IPS-15b (cell line): ENCODE results near the gene ONECUT2.
A peak's percentile ranks its signal among the peaks of the same experiment; 100 is the strongest.

ENCODE experiments used
- H3K27me3 ChIP-seq: one replicate; pipeline ENCODE4 v1.6.1; 2013; ENCODE audit warnings: low read length; ENCODE audit not compliant: control insufficient read depth, insufficient read depth
- H3K36me3 ChIP-seq: one replicate; pipeline ENCODE4 v1.6.1; 2013; ENCODE audit warnings: low read length; ENCODE audit not compliant: control insufficient read depth, insufficient read depth
- H3K4me1 ChIP-seq: one replicate; pipeline ENCODE4 v1.6.1; 2013; ENCODE audit warnings: mild to moderate bottlenecking, low read length; ENCODE audit not compliant: control insufficient read depth, insufficient read depth
- H3K4me3 ChIP-seq: one replicate; pipeline ENCODE4 v1.5.1; 2013; ENCODE audit warnings: low read depth, low read length
- H3K9ac ChIP-seq: one replicate; pipeline ENCODE4 v1.6.1; 2013; ENCODE audit warnings: low read depth, mild to moderate bottlenecking, low read length
- H3K9me3 ChIP-seq: one replicate; pipeline ENCODE4 v1.6.1; 2013; ENCODE audit warnings: mild to moderate bottlenecking, low read length; ENCODE audit not compliant: control insufficient read depth, insufficient read depth

The ONECUT2 gene

DNA sequence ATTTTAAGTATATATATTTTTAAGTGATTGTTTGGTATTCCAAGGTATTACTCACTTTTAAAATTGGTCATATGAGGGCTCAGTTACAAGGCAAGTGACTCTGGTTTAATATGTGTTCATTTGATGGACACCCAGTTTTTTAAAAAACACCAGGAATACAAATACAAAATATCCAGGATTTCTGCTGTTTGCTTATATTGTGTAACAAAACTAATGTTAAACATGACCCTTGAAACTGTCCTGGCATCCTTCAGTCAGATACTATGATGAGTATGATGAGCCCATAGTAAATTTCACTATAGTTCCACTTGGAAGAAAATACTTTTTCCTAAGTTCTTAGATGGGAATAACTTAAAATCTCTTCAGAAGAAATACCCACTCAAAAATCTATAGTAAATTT is 11.4 kb upstream of the ONECUT2 start:
- Histone ChIP-seq H3K4me3 (no peak overlapping the region), H3K9ac (no peak overlapping the region), H3K4me1 (peaks cover 3% of the 10 kb centered on the region), H3K9me3 (no peaks in the 10 kb centered on the region), H3K27me3 (peaks cover 43% of the 10 kb centered on the region), H3K36me3 (no peaks in the 10 kb centered on the region)

DNA sequence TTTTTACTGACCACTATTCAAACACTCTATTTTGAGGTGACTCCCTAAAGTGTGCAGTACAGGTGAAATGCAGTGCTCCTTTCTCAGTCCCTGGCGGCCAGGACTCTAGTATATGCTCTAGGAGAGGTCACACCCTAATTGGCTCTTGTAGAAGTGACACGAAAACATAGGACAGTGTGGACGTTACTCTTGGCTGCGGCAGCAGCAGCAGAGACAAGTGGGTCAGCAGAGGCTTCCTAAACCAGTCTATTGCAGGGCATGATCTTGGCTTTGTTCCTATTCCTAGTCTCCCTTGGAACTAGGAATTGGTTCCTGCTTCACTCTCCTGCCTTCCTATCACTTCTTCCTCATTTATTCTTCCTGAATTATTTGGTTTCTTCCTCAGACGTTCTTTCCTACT is 10.1 kb upstream of the ONECUT2 start:
- Histone ChIP-seq H3K36me3 (no peaks in the 10 kb centered on the region), H3K4me3 (no peak overlapping the region), H3K4me1 (peaks cover 6% of the 10 kb centered on the region), H3K9ac (no peak overlapping the region), H3K9me3 (no peaks in the 10 kb centered on the region), H3K27me3 (peaks cover 56% of the 10 kb centered on the region)

DNA sequence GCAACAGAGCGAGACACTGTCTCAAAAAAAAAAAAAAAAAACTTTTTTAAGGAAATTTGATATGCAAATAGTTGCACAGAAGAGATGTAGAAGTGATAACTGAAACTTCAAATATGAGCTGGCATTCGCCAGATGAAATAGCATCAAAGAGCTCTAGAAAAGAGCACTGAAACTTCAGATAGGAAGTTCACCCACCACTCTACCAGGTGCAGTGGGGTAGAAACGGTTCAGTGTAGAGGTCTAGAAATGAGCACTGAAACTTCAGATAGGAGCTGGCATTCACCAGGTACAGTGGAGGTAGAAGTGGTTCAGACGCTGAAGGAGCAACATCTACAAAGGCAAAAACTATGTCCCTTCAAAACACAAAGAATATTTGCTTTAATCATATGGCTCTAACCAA is 9.0 kb upstream of the ONECUT2 start:
- peaks cover 9% of the 10 kb centered on the region for H3K4me1 ChIP-seq
- H3K27me3 ChIP-seq, result peaks cover 67% of the 10 kb centered on the region
- no peaks in the 10 kb centered on the region for H3K9me3 ChIP-seq
- no peaks in the 10 kb centered on the region for H3K36me3 ChIP-seq
- H3K4me3 ChIP-seq, result no peak overlapping the region
- no peak overlapping the region for H3K9ac ChIP-seq

DNA sequence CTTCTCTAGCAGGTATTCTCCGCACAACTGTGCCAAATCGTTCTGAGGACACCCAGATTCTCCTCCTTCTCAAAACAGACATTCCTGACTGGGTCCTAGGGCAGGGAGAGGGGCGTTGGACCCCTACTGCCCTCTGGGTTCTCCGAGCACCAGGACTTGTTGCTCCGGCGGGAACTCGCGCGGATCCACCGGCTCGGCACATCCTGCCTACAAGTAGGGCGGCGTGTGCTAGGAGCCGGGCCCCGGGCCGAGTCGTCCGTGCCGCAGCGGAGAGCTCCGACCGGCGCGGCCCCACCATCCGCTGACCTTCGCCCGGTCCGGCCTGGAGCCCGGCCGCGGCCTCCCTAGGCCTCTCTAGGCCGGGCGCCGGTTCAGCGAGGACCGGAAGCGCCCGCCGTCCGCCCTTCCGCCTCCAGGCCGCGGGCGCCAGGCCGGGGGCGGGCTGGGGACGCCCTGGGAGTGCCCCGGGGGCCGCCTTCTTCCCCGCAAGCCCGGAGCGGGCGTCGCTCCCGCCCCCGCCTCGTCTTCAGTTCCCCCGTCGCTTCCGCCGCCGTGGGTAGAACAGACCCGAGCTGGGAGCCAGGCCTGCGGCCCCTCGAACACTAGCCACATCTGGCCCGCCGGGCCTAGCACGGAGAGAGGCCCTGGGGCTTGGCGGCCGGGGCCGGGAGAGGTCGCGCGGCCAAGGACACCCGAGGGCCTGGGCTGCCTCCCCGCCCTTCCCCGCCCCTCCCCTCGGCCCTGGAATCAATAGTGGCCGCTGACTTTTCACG is 7.6 kb upstream of the ONECUT2 start:
- Histone ChIP-seq H3K4me1 (peaks cover 14% of the 10 kb centered on the region), H3K4me3 (peak overlapping the region; percentile 59), H3K27me3 (peaks cover 81% of the 10 kb centered on the region), H3K9me3 (no peaks in the 10 kb centered on the region), H3K36me3 (no peaks in the 10 kb centered on the region), H3K9ac (peak overlapping the region; percentile 37)

DNA sequence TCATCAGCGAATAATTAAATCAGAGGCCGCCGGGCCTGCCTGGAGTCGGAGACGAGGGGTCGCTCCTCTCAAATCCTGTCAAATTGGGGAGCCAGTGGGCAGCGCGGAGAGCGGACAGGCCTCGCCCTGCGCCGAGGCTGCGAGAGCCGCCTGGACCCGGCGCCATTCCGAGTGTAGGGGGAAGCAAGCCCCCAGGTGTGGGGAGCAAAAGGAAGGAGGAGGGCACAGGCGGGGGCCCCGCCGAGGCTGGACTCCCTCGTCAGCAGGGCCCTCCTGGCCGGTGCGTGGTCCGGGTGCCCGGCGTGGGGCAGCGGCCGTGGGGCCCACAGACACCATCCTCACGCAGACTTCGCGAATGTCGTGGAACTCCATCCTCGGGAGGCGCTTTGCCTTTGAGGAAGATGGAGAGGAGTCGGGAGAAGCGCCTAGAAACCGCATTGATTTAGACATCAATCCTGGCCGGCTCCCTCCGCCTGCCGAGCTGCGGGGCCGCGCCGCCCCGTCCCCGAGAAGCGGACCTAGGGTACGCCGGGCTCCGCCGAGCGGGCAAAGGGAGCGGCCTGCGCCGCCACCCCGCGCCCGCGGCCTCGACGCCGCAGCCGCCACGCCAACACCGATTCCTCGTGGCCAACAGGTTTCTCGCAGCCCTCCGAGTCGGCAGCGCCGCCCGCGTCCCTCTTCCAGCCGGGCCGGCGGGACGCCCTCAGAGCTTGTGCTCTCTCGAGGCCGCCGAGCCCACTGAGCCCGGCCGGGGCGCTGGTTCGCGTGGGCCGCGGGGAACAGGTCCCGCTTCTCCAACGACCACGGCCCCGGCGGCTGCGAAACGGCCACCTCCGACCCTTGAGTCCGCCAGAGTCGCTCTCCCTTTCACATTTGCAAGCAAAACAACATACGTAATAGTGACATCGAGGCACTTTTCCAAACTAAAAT is 6.7 kb upstream of the ONECUT2 start:
- H3K4me1 ChIP-seq, result peaks cover 20% of the 10 kb centered on the region
- H3K36me3 ChIP-seq, result no peaks in the 10 kb centered on the region
- no peak overlapping the region for H3K9ac ChIP-seq
- H3K9me3 ChIP-seq, result no peaks in the 10 kb centered on the region
- H3K27me3 ChIP-seq, result peaks cover 90% of the 10 kb centered on the region
- H3K4me3 ChIP-seq, result peak overlapping the region; percentile 59

DNA sequence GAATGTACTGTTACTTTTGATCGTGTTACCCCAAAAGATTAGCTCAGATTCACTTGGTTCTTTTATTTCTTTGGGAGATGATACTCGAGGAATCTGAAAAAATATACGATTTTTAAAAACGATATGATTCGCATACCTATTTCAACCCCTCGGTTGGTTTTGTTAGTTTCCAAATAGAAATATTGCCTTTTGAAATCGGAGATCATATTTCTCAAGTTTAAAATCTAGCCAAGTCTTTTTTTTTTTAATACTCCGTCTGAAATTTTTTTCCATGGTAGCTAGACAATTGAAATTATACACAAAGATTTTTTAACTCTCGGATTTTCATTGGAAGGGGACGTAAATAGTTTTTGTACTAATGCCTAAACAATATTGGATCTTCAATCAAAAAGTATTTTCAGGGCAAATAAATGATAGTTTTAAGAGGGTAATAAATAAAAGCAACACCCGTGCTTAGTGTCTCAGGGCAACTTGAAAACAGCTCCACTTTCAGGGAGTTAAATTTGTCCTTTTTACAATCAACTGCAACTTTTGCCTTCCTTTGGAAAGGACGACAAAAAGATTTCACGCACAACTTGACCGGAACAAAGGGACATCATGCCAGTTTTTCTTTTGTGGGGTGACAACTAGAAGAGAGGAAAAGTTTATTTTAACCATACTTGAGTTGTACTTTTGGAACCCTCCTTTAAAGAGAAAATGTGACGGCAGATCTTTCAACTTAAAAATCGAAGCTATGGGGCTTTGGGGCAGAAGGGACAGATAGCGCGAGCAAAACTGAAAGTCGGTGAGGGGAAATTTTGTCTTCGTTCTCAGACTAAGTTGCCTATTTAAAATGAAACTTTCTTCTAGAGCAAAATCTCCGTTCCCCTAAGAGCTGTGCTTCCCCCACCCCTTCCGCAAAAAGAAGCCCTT is 5.8 kb upstream of the ONECUT2 start:
- peaks cover 95% of the 10 kb centered on the region for H3K27me3 ChIP-seq

DNA sequence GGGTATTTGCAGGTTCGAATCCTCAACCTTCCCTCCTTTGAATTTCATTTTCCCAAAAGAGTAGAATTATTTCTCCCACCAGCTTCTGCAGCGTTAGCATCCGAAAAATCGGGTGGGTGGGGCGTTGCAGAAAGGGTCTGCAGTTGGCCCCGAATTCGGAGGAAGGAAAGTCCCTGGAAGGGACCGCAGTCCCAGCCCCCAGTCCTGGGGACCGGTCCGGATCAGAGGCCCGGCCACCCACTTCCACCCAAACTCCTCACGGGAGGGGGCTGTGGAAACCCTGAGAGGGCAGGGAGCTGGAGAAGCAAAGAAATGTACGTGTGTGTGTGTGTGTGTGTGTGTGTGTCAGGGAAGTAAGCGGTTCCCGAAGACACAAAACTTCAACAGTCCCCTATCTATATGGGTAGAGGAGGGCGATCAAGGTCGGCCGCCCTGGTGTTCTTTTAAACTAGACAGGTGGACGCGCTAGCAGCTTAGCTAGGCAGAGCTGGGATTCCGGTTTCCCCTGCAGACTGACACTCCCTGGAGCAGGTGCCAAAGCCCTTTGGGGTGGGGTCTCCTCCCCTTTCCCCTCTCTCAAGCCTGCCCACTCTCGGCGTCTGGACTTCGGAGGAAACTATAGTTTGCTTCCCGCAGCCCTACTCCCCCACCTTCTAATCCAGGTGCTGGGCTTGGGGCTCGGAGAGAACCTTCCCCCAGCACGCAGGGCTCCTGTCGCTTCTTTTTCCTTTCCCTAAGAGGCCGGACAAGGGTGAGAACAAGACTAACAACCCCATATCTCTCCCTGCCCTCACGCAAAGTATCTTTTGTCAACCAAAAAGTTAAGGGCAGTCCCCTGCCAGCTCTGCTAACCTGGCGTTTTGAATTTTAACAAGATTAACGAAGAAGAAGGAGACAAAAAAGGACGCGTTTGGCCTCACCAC is 4.8 kb upstream of the ONECUT2 start:
- no peaks in the 10 kb centered on the region for H3K36me3 ChIP-seq

More for the DNA sequence above, 5.8 kb upstream of the ONECUT2 start:
- H3K36me3 ChIP-seq, result no peaks in the 10 kb centered on the region
- no peaks in the 10 kb centered on the region for H3K9me3 ChIP-seq
- peak overlapping the region; percentile 59 for H3K4me3 ChIP-seq
- peaks cover 26% of the 10 kb centered on the region for H3K4me1 ChIP-seq
- no peak overlapping the region for H3K9ac ChIP-seq

DNA sequence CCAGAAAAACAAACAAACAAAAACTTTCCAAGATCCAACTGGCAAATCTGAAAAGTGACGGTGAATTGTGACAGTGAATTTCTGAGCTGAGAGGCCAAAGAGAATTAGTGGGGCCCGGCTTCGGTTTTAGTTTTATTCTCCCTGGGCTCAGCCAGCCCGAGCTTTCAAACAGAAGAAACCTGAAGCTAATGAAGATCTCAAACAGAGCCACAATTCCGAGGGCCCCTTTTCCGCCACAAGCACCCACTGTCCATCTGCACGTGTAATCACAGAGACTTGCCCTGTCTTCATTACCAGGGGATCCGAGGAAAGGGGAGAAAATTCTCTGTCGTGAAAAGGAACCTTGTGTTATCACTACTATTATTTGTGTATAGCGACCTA is 4.2 kb upstream of the ONECUT2 start:
- Histone ChIP-seq H3K27me3 (peaks cover 85% of the 10 kb centered on the region), H3K4me3 (peak overlapping the region; percentile 15), H3K9me3 (no peaks in the 10 kb centered on the region), H3K4me1 (peaks cover 26% of the 10 kb centered on the region), H3K9ac (no peak overlapping the region), H3K36me3 (no peaks in the 10 kb centered on the region)

More for the DNA sequence above, 4.8 kb upstream of the ONECUT2 start:
- H3K4me1 ChIP-seq, result peaks cover 26% of the 10 kb centered on the region
- no peaks in the 10 kb centered on the region for H3K9me3 ChIP-seq
- peaks cover 89% of the 10 kb centered on the region for H3K27me3 ChIP-seq
- peak overlapping the region; percentile 45 for H3K4me3 ChIP-seq
- H3K9ac ChIP-seq, result no peak overlapping the region

DNA sequence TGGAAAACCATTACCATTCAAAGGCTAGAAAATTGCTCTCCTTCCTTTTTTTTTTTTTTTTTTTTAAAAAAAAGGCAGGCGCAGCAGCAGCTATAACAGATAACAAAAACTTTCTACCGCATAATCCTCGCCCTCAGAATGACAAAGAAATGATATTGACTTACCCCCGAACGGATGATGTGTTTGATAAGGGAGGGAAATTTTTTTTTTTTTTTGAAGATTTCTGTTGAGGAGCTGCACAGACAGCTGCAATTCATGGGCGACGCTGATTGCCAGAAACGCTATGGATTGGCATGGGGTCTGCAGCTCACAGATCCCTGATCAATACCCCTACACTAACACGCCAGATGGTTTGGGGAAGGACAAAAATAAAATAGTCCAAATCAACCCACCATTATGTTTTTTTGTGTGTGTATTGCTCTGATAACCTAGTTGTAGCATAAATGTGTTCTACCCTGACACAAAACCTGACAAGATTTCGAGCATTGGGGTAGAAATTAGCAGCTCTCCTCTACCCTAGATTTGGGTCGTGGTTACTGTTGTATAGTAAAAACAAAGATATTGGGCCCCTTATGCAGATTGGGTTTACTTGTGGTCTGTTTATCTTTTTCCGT is 3.6 kb upstream of the ONECUT2 start:
- H3K4me1 ChIP-seq, result peaks cover 26% of the 10 kb centered on the region
- no peak overlapping the region for H3K9ac ChIP-seq
- peak overlapping the region; percentile 15 for H3K4me3 ChIP-seq
- H3K27me3 ChIP-seq, result peaks cover 85% of the 10 kb centered on the region
- no peaks in the 10 kb centered on the region for H3K36me3 ChIP-seq
- no peaks in the 10 kb centered on the region for H3K9me3 ChIP-seq

DNA sequence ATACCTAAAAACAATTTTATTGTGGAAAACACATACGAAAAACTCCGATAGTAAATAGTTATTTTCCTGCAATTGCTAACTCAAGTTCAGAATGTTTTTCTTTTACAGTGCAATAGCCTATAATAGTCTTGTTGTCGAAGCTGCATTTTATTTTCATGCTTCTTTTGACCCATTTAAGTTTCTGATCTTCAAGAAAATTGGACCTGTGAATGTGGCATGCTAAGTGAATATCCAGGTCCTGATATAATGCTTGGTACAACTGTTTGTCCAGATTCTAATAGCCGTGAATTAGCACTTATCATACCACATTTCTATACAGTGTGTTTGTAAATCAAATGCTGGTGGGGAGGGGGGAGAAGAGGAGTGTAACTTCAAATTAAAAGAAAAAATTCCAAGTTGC is 3.0 kb upstream of the ONECUT2 start:
- Histone ChIP-seq H3K9me3 (no peaks in the 10 kb centered on the region), H3K27me3 (peaks cover 85% of the 10 kb centered on the region), H3K36me3 (no peaks in the 10 kb centered on the region), H3K4me3 (no peak overlapping the region), H3K9ac (no peak overlapping the region), H3K4me1 (peaks cover 25% of the 10 kb centered on the region)
